GM21528 (cell line): ENCODE measurements around the gene MRPL38.

ENCODE experiments used
- ATAC-seq: cut with Tn5 transposase; IDR thresholded peaks from one replicate; pipeline ENCODE4 v1.9.1; 2021; ENCODE audit warnings: mild to moderate bottlenecking, moderate library complexity; ENCODE audit not compliant: unreplicated experiment, low FRiP score

MRPL38 gene

GRCh38 chr17:75904749-75905521 is at the start of gene MRPL38:
Gene MRPL38, minus strand, starts transcription at chr17:75904884. Its CDS starts 9 bp downstream, at chr17:75904875.
- ATAC-seq: peak; percentile 87

- no peak for ATAC-seq
These were observed 46.3 kb upstream of the MRPL38 start for GRCh38 chr17:75950855-75951554.

- ATAC-seq: no peak
These were observed 45.7 kb upstream of the MRPL38 start for GRCh38 chr17:75950421-75950820.

- no peak for ATAC-seq
These were observed 40.5 kb upstream of the MRPL38 start for GRCh38 chr17:75945211-75945610.

GRCh38 chr17:75943491-75943890 is 38.8 kb upstream of the MRPL38 start:
- no peak for ATAC-seq

GRCh38 chr17:75942473-75942872 is 37.8 kb upstream of the MRPL38 start:
- no peak for ATAC-seq

- ATAC-seq: no peak
These were observed 36.7 kb upstream of the MRPL38 start for GRCh38 chr17:75941442-75941819.

GRCh38 chr17:75940727-75941441 is 36.2 kb upstream of the MRPL38 start, which contains the start of gene FBF1:
Gene FBF1, minus strand, starts transcription at chr17:75941042. Its CDS starts 2,893 bp downstream, at chr17:75938149.
- ATAC-seq: peak; percentile 92

- ATAC-seq: no peak
These were observed 33.0 kb upstream of the MRPL38 start for GRCh38 chr17:75937652-75938051.

- ATAC-seq: no peak
These were observed 29.1 kb upstream of the MRPL38 start for GRCh38 chr17:75933808-75934207.

- no peak for ATAC-seq
These were observed 28.2 kb upstream of the MRPL38 start for GRCh38 chr17:75932852-75933251.

- ATAC-seq: no peak
These were observed 26.4 kb upstream of the MRPL38 start for GRCh38 chr17:75931062-75931461.

- ATAC-seq: no peak
These were observed 22.7 kb upstream of the MRPL38 start for GRCh38 chr17:75927286-75927922.

- ATAC-seq: no peak
These were observed 21.8 kb upstream of the MRPL38 start for GRCh38 chr17:75926456-75926855.

- ATAC-seq: no peak
These were observed 21.2 kb upstream of the MRPL38 start for GRCh38 chr17:75925912-75926311.

GRCh38 chr17:75925103-75925502 is 20.4 kb upstream of the MRPL38 start:
- ATAC-seq: no peak

- ATAC-seq: no peak
These were observed 18.5 kb upstream of the MRPL38 start for GRCh38 chr17:75922963-75923874.

GRCh38 chr17:75922173-75922961 is 17.7 kb upstream of the MRPL38 start:
- ATAC-seq: no peak

- no peak for ATAC-seq
These were observed 16.9 kb upstream of the MRPL38 start for GRCh38 chr17:75921596-75921995.
